ENCODE results near the gene MPP3.

DNA sequence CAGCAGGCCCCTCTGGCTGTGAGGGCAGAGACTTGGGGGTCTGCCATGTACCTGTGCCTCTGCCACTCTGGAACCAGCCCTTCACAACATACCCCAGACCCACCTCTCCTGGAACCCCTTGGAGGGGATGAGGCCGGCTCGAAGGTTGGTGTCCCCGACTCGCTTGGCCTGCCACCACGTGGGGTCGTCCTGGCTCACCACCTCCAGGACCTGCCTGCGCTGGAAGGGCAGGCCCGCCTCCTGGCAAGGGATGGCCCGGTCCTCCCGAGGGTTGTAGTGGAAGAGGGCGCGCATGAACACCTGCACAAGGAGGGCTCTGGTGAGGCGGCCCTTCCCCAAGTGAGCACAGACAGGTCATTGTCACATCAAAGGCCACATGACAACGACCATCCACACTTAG lies 12.2 kb downstream of the MPP3 start:
- TF ChIP-seq EZH2phosphoT487 (IDR thresholded peaks at IDR 0.05; ENCODE audit: low read depth), result no peak
- TF ChIP-seq, protein P1, sequence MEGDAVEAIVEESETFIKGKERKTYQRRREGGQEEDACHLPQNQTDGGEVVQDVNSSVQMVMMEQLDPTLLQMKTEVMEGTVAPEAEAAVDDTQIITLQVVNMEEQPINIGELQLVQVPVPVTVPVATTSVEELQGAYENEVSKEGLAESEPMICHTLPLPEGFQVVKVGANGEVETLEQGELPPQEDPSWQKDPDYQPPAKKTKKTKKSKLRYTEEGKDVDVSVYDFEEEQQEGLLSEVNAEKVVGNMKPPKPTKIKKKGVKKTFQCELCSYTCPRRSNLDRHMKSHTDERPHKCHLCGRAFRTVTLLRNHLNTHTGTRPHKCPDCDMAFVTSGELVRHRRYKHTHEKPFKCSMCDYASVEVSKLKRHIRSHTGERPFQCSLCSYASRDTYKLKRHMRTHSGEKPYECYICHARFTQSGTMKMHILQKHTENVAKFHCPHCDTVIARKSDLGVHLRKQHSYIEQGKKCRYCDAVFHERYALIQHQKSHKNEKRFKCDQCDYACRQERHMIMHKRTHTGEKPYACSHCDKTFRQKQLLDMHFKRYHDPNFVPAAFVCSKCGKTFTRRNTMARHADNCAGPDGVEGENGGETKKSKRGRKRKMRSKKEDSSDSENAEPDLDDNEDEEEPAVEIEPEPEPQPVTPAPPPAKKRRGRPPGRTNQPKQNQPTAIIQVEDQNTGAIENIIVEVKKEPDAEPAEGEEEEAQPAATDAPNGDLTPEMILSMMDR (IDR thresholded peaks at IDR 0.05; ENCODE audit: low read depth, low read length), result no peak
